GM12891 (cell line): ENCODE data around the gene CDC42EP4.

Experiments
- DNase-seq: peaks from one replicate; pipeline ENCODE4 v3.0.0; 2011; ENCODE audit warnings: low spot score; ENCODE audit not compliant: insufficient read length
- FAIRE-seq: peaks from 2 replicates; lab custom pipeline; 2011; peaks lifted over from hg19 to GRCh38; lab: Jason Lieb, UNC
- PAX5 ChIP-seq: IDR thresholded peaks from 2 replicates; pipeline ENCODE4 v1.6.1; 2011; ENCODE audit warnings: low read length, moderate library complexity, mild to moderate bottlenecking; ENCODE audit not compliant: insufficient read depth, severe bottlenecking
- POLR2A ChIP-seq: IDR thresholded peaks from 2 replicates; pipeline ENCODE4 v1.6.1; 2011; ENCODE audit warnings: low read depth, low read length, control low read depth
- POLR2AphosphoS5 ChIP-seq: IDR thresholded peaks from 2 replicates; pipeline ENCODE4 v1.6.1; 2011; ENCODE audit warnings: low read depth, low read length, control low read depth
- POU2F2 ChIP-seq: IDR thresholded peaks from 2 replicates; pipeline ENCODE4 v1.6.1; 2011; ENCODE audit warnings: low read depth, mild to moderate bottlenecking, control low read depth, low read length, moderate library complexity
- SPI1 ChIP-seq: IDR thresholded peaks from 2 replicates; pipeline ENCODE4 v1.6.1; 2011; ENCODE audit warnings: low read depth, low read length, control low read depth
- TAF1 ChIP-seq: IDR thresholded peaks from 2 replicates; pipeline ENCODE4 v1.6.1; 2011; ENCODE audit warnings: low read depth, low read length, control low read depth

Gene CDC42EP4

DNA sequence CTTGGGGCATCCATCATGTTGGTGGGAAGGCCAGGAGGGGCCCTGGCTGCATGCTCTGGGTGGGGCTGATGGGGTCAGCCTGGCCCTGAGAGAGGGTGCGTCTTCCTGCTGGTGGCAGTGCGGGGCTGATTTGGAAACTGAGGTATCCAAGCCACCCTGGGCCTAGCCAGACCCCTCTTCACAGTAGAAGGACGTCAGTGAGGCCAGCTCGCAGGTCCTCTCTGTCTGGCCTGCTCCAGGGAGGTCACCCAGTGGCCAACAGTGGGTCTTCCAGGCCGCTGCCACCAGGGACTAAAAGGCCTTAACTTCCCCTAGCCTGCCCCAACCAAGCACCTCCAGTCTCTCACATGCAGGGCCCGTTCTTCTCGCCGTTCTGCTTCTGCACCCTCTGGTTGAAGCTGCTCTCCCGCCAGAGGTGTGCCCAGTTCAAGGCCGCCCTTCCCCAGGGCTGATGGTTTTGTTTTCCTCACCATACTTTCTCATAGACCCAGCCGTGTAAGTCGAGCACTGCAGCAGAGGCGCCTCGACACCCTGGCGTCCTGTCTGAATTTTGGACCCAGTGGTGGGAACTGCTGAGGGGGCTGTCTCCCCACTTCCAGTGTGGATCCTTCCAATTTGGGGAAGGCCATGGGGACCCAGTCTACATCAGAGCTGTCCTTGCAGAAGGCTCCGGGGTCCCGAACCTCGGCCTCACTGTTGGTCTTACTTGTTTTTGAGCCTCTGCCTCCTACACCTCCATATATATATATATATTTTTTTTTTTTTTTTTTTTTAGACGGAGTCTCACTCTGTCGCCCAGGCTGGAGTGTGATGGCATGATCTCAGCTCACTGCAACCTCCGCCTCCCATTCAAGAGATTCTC is 42.9 kb upstream of the CDC42EP4 start:
- DNase-seq (no peak), FAIRE-seq (no peak)
- TF ChIP-seq PAX5, result no peak
- TF ChIP-seq POLR2A, result no peak
- TF ChIP-seq SPI1, result no peak
- TF ChIP-seq POU2F2, result no peak
- TF ChIP-seq POLR2AphosphoS5, result no peak
- no peak for TF ChIP-seq TAF1

DNA sequence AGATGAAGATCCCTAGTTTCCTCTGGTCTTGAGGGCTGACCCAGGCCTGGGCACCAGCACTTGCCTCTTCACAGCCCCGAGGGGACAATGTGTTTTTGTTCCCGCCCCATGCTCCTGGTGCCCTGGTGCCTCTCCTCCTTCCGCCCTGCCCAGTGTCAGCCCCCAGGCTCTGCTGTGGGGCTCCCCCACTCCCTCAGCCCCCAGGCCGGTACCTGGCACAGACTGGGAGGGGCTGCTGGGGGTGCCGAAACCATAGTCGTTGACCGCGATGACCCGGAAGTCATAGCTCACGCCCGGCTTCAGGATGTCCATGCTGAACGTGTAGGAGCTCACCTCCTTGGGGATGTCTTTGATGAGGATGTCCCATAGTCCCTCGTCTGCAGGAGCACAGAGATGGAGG is 40.5 kb upstream of the CDC42EP4 start:
- no peak for TF ChIP-seq POU2F2
- no peak for TF ChIP-seq POLR2AphosphoS5
- TF ChIP-seq TAF1, result no peak
- no peak for TF ChIP-seq PAX5
- TF ChIP-seq SPI1, result no peak
- no peak for TF ChIP-seq POLR2A
- DNase-seq (no peak), FAIRE-seq (no peak)

DNA sequence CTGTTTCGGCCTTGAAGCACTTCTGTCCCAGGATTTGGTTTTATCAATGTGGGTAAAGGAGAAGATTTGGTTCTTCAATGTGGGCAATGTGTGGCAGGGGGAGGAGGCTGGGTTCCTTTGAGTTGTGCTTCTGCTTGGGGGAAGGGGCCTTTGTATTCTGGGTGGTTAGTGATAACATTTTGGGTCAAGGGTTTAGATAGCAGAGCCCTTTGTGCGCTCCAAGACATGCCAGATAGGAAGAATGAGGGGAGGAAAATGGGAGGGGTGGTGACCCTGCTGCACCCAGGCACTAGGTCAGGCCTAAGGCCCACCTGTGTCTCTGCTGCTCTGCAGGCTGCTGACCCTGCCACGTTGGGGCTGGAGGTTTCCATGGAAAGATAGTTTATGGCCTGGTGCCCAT is 40.0 kb upstream of the CDC42EP4 start:
- no peak for DNase-seq
- no peak for TF ChIP-seq POLR2A
- TF ChIP-seq PAX5, result no peak
- no peak for TF ChIP-seq TAF1
- no peak for TF ChIP-seq SPI1
- no peak for TF ChIP-seq POLR2AphosphoS5
- TF ChIP-seq POU2F2, result no peak
- FAIRE-seq, result no peak

DNA sequence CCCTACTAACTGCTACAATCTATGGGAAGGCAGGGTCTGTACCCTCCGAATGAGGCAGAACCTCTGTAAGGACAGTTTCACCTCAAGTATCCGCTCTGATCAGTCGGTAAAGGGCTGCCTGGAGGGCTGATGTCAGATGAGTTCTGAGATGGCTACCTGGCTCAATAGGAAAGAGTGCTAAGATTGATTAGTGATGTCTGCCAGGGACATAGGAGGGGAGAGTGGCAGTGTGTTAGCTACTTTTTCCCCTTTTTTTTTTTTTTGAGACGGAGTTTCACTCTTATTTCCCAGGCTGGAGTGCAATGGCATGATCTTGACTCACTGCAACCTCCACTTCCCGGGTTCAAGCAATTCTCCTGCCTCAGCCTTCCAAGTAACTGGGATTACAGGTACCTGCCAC is 39.1 kb upstream of the CDC42EP4 start:
- FAIRE-seq (no peak), DNase-seq (no peak)
- TF ChIP-seq TAF1, result no peak
- no peak for TF ChIP-seq POU2F2
- no peak for TF ChIP-seq POLR2A
- TF ChIP-seq SPI1, result no peak
- no peak for TF ChIP-seq PAX5
- no peak for TF ChIP-seq POLR2AphosphoS5

DNA sequence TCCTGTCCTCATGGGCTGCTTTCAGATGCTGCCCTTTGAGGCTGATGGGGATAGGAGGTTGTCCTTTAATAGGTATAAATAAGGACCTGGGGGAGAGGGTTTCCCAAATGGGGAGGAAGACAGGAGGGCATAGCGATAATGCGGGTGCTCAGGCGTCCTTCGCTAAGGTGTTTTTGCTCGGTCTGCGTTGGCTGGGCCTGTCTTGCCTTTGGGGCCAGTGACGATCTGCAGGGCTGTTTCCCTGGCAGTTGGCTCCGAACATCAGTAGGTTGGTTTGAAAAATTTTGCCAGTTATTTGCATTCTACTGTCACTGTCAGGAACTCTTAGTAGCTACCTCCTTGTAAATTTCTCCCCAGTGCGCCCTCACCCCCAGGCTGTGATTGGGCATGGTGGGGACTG is 37.8 kb upstream of the CDC42EP4 start:
- FAIRE-seq (no peak), DNase-seq (no peak)
- TF ChIP-seq SPI1 (no peak), PAX5 (no peak), POU2F2 (no peak), TAF1 (no peak), POLR2A (no peak), POLR2AphosphoS5 (no peak)

DNA sequence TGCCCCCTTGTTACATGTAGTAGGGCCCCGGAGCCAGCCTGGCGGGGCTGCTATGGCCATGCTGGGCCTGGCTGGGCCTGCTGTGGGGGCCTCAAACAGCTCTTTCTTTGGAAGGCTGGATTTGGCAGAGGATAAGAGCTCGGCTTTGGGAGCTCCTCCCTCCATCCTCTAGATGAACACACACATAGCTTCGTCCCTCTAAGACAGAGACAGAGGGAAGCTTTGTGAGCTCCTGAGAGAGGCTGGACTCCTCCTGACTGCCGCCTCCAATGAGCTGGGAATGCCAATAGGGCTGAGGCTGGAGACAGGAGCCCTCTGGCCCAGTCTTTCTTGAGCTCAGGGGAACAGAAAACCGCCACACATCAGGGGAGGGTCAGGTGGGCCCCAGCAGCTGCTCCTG is 37.3 kb upstream of the CDC42EP4 start:
- no peak for FAIRE-seq
- DNase-seq, result no peak
- no peak for TF ChIP-seq TAF1
- TF ChIP-seq POU2F2, result no peak
- no peak for TF ChIP-seq SPI1
- no peak for TF ChIP-seq POLR2A
- no peak for TF ChIP-seq PAX5
- TF ChIP-seq POLR2AphosphoS5, result no peak

DNA sequence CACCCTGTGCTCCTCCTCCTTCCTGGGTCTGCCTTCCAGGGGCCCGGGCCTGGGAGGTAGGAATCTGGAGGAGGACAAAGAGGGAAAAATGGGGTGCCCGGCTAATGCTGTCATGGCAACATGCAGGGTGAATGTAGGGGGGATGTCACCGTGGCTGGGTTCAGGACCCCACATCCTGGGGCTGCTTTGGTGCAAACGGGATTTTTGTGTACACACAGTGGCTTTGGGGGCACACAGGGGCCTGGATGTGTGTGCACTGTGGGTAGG is 37.0 kb upstream of the CDC42EP4 start:
- TF ChIP-seq SPI1 (no peak), POU2F2 (no peak), POLR2A (no peak), PAX5 (no peak), TAF1 (no peak), POLR2AphosphoS5 (no peak)
- no peak for FAIRE-seq
- DNase-seq, result no peak

DNA sequence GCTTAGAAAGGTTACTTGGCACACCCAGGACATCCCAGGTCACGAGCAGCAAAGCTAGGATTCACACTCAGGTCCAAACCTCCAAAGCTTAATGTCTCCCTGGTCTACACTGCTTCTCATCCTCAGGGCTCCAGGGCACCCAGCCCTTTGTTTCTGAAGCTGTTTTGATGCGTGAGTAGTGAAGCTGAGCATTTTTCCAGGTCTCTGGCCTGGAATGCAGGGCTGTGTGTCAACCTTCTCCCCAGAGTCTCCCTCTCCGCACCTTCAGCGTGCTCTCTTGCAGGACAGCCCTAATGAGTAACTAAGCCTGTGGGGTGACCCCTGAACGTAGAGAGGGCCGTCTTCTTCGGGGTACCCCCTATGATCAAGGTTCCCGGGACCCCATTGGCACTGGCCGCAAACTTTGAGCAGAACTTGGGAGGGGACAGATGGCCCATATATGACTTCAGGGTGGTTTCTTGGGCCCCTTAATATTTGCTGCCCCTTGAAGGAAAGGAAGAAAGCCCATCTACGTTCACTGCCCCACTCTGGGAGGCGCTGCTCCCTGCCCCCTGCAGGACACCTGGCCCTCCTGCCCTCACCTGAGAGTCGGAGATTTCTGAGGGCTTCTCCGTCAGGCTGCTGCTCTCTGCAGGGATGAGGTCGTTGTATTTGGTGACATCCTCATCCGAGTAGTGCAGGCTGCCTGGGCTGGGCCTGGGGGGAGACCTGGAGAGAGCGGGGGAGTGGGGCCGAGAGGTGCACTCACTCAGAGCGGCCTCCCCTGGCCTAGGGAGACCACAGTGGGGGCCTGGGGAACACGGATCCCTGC is 36.4 kb upstream of the CDC42EP4 start:
- FAIRE-seq (no peak), DNase-seq (no peak)
- TF ChIP-seq SPI1, result no peak

DNA sequence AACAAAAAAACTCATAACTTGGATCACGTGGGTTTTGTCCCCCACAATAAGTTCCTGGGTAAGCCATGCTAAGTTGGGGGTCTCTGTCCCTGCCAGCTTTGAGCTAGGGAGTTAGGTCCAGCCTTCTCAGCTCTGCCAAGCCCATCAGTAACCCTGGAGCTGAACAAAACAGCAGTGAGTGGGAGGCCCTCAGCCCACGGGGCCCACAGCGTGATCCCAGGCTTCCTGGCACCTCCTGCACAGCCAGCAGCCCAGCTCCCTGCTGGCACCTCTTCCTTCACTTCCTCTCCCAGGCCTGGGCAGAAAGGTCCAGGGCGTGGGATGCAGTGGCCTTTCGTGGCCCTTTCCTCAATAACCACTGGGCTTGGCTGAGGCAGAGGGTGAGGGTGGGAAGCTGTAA is 35.5 kb upstream of the CDC42EP4 start:
- TF ChIP-seq SPI1 (no peak), POLR2A (no peak), POU2F2 (no peak)
- DNase-seq (no peak), FAIRE-seq (no peak)
